ENCODE results near the gene P2RY14.
A peak's percentile ranks its signal among the peaks of the same experiment; 100 is the strongest.

GRCh38 chr3:151290673-151291072 is 12.3 kb upstream of the P2RY14 start:
- TF ChIP-seq EZH2 (IDR thresholded peaks at IDR 0.05; ENCODE audit: low read depth) (no peak), CTCF (conservative IDR thresholded peaks at IDR 0.05) (peak; percentile 88)

Measured in PC-9 (cell line).